HG03139 (cell line): Measurements from ENCODE around the gene SRPX2.
"Not testable (repeated sequence)": the region's sequence is repeated elsewhere in the genome, so short reads cannot be mapped to it uniquely, and the experiment has no call there.

Experiments used
- ATAC-seq: cut with Tn5 transposase; IDR thresholded peaks from one replicate; pipeline ENCODE4 v1.9.1; 2021; ENCODE audit not compliant: unreplicated experiment

Gene SRPX2

GRCh38 chrX:100695991-100696390, 52.0 kb downstream of the SRPX2 start:
- no peak for ATAC-seq

DNA sequence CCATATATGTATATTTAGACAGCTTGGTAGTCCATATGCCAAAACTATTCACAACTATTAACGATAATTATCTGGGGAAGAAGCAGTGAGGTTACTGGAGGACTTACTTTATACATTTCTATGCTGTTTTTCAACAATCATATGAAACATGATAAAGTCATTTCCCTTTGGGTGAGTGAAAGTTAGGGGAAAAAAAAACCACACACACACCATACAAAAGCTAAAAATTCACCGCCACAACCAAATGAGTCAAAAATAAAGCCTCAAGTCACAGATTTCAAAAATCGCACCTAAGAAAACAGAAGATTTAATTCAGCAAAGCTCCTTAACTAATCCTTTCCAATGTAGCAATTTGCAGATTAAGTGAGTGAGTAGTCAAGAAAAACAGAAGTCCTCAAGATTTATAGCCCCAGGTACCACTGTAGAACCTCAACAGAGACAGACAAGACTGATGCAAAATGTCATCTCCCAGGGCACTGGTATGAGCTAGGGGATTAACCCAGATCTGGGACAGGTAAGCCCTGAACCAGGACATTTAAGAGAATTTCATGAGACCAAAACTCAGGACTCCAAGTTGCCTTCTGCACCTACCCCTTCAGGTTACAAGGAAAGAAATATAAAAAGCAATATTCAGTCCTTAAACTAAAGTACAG, 52.8 kb downstream of the SRPX2 start:
- ATAC-seq, result no peak

DNA sequence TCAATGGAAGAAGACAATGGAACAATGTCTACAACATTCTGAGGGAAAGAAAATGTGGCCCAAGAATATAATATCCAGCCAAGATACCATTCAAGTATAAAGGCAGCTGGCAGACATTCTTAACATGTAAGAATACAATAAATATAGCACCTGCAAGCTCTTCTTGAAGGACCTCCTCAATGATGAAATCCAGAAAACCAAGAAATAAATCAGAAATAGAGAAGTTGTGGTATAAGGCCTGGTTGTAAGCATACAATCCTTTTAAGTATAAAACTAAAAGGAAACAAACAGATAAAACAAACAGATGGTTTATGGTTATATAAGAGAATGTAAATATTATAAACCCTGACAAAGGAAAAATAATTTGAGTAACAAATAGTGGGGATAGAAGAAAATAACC, 54.6 kb downstream of the SRPX2 start:
- no peak for ATAC-seq

GRCh38 chrX:100700809-100701208, 56.8 kb downstream of the SRPX2 start:
- no peak for ATAC-seq

GRCh38 chrX:100704581-100705203, 60.7 kb downstream of the SRPX2 start:
- ATAC-seq, result no peak

DNA sequence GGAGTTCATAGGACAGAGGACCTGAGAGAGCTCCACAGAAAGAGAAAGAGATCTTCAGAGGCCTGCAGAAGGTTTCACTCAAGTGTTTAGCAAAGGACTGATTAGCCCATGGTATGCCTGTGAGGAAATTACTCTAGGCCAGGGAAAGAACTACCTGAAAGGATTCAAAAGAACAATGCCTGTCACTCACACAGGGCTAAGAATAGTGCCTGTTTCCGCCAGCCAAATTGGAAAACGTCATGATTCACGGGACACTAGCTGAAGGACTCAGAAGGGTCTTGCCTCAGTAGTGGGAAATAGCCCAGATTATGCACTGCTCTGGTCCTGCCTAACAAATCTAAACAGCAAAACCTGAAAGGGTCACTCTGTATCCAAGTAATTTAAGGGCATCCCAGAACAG, 66.8 kb downstream of the SRPX2 start:
- ATAC-seq, result no peak

GRCh38 chrX:100717363-100717762, 73.4 kb downstream of the SRPX2 start:
- no peak for ATAC-seq

- ATAC-seq, result no peak
These were observed 75.1 kb downstream of the SRPX2 start for GRCh38 chrX:100719139-100719538.

- no peak for ATAC-seq
These were observed 76.3 kb downstream of the SRPX2 start for GRCh38 chrX:100720301-100720700.

- ATAC-seq, result no peak
These were observed 77.3 kb downstream of the SRPX2 start for GRCh38 chrX:100721328-100721727.

DNA sequence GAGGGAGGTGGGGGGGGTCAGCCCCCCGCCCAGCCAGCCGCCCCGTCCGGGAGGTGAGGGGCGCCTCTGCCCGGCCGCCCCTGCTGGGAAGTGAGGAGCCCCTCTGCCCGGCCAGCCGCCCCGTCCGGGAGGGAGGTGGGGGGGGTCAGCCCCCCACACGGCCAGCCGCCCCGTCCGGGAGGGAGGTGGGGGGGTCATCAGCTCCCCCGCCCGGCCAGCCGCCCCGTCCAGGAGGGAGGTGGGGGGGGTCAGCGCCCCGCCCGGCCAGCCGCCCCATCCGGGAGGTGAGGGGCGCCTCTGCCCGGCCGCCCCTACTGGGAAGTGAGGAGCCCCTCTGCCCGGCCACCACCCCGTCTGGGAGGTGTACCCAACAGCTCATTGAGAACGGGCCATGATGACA, 80.0 kb downstream of the SRPX2 start:
- not testable (repeated sequence) for ATAC-seq
